ENCODE results near the gene UGT1A10.

- TF ChIP-seq, protein P1, sequence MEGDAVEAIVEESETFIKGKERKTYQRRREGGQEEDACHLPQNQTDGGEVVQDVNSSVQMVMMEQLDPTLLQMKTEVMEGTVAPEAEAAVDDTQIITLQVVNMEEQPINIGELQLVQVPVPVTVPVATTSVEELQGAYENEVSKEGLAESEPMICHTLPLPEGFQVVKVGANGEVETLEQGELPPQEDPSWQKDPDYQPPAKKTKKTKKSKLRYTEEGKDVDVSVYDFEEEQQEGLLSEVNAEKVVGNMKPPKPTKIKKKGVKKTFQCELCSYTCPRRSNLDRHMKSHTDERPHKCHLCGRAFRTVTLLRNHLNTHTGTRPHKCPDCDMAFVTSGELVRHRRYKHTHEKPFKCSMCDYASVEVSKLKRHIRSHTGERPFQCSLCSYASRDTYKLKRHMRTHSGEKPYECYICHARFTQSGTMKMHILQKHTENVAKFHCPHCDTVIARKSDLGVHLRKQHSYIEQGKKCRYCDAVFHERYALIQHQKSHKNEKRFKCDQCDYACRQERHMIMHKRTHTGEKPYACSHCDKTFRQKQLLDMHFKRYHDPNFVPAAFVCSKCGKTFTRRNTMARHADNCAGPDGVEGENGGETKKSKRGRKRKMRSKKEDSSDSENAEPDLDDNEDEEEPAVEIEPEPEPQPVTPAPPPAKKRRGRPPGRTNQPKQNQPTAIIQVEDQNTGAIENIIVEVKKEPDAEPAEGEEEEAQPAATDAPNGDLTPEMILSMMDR (IDR thresholded peaks at IDR 0.05; ENCODE audit: extremely low read depth in 1 of 2, insufficient read depth in 1 of 2, low read depth in 1 of 2, low read length in 2 of 2): no peak
- TF ChIP-seq POLR2A (IDR thresholded peaks at IDR 0.05; ENCODE audit: low read depth, low read length) (no peak), FOS (IDR thresholded peaks at IDR 0.05; ENCODE audit: borderline replicate concordance, insufficient read depth, low read length) (no peak), MAX (IDR thresholded peaks at IDR 0.05; ENCODE audit: insufficient read depth, insufficient read length) (no peak)
Observed at GRCh38 chr2:233811732-233812131, 175.5 kb downstream of the UGT1A10 start.
